Activated CD8-positive, alpha-beta memory T cell treated with anti-CD3 and anti-CD28 coated beads, Interleukin-2, amount 50 U/mL, for 24 hours (primary cell): ENCODE data around the gene WHRN.

Source experiments
- DNase-seq: peaks from one replicate; pipeline ENCODE4 v3.0.0-alpha.2; 2020; ENCODE audit errors: extremely low read depth

The WHRN gene

GRCh38 chr9:114513959-114514267 lies 8.6 kb upstream of the WHRN start:
- DNase-seq: no peak

GRCh38 chr9:114513055-114513958 lies 8.0 kb upstream of the WHRN start:
- DNase-seq: no peak

GRCh38 chr9:114511978-114512874 lies 7.0 kb upstream of the WHRN start:
- no peak for DNase-seq

- DNase-seq: no peak
These were observed 2.5 kb upstream of the WHRN start for GRCh38 chr9:114507726-114508125.

- no peak for DNase-seq
These were observed 763 bp upstream of the WHRN start for GRCh38 chr9:114506082-114506390.

- no peak for DNase-seq
These were observed 709 bp downstream of the WHRN start for GRCh38 chr9:114504341-114505186.

GRCh38 chr9:114503522-114504340 lies 1.5 kb downstream of the WHRN start:
- DNase-seq: no peak

- no peak for DNase-seq
These were observed 2.3 kb downstream of the WHRN start for GRCh38 chr9:114503009-114503408.

- no peak for DNase-seq
These were observed 3.2 kb downstream of the WHRN start for GRCh38 chr9:114501796-114502682.

GRCh38 chr9:114500697-114501292 lies 4.5 kb downstream of the WHRN start:
- DNase-seq: no peak

- DNase-seq: no peak
These were observed 5.2 kb downstream of the WHRN start for GRCh38 chr9:114499941-114500696.

GRCh38 chr9:114499528-114499927 lies 5.7 kb downstream of the WHRN start:
- DNase-seq: no peak

- DNase-seq: no peak
These were observed 7.4 kb downstream of the WHRN start for GRCh38 chr9:114497727-114498382.

- DNase-seq: no peak
These were observed 8.0 kb downstream of the WHRN start for GRCh38 chr9:114497236-114497635.

- no peak for DNase-seq
These were observed 9.3 kb downstream of the WHRN start for GRCh38 chr9:114496011-114496410.

- DNase-seq: no peak
These were observed 10.3 kb downstream of the WHRN start for GRCh38 chr9:114494776-114495569.

- DNase-seq: no peak
These were observed 11.6 kb downstream of the WHRN start for GRCh38 chr9:114493521-114494184.
